Activated naive CD8-positive, alpha-beta T cell treated with anti-CD3 and anti-CD28 coated beads for 36 hours (primary cell): ENCODE results near the gene RBM7. TPM values are rescaled to one million over a fixed set of nuclear protein-coding genes. Genes with fewer than 3 reads are reported as not detected.

Experiments used
- DNase-seq: peaks from one replicate; pipeline ENCODE4 v3.0.0; 2021
- H3K27ac Mint-ChIP-seq: one replicate; pipeline ENCODE4 v1.8.0; 2022; ENCODE audit warnings: mild to moderate bottlenecking, moderate library complexity, mixed read lengths
- H3K27me3 Mint-ChIP-seq: one replicate; pipeline ENCODE4 v1.8.0; 2022; ENCODE audit warnings: mild to moderate bottlenecking, mixed read lengths
- H3K36me3 Mint-ChIP-seq: one replicate; pipeline ENCODE4 v1.8.0; 2021; ENCODE audit warnings: mild to moderate bottlenecking, mixed read lengths
- H3K4me1 Mint-ChIP-seq: one replicate; pipeline ENCODE4 v1.8.0; 2021; ENCODE audit warnings: mixed read lengths
- H3K4me3 Mint-ChIP-seq: one replicate; pipeline ENCODE4 v1.8.0; 2022; ENCODE audit warnings: mild to moderate bottlenecking, moderate library complexity, mixed read lengths
- H3K9me3 Mint-ChIP-seq: one replicate; pipeline ENCODE4 v1.8.0; 2022; ENCODE audit warnings: mixed read lengths
- total RNA-seq, 2 experiments: library from RNA; stranded (reverse); gene quantifications; one replicate each; pipeline ENCODE4 v1.2.3, GENCODE V29; 2021

The RBM7 gene, protein sequence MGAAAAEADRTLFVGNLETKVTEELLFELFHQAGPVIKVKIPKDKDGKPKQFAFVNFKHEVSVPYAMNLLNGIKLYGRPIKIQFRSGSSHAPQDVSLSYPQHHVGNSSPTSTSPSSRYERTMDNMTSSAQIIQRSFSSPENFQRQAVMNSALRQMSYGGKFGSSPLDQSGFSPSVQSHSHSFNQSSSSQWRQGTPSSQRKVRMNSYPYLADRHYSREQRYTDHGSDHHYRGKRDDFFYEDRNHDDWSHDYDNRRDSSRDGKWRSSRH
- 10 to 100 TPM; 45.4 to 47.3 TPM for total RNA-seq

DNA sequence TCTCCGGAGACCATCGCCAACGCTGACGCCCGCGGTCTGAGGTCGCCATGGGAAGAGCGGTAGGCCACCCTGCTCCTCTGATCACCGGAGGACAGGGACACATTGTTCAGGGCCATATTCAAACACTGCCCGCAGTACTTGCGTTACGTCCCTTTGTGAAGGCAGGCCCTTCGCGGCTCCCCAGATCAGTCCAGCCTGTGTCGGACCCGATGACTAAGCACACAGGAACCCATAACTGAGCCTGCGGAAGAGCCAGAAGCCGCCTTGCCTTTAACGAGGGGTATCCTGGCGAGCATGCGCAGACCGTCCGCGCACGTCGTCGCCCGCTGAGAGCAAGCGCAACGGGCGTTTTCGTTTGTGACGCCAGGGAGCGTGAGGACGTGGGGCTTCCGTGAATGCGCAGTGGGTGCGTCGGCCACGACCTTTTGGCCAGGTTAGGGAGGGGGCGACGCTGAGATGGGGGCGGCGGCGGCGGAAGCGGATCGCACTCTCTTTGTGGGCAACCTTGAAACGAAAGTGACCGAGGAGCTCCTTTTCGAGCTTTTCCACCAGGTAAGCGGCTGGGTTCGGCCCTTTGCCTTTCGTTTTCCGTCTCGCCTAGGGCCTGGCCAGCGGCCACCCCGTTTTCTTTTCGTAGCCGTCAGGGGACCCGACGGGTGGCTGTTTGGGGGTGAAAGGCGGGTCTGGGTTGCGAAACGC is at the start of gene RBM7, which contains the start of gene C11orf71:
Gene RBM7, plus strand, starts transcription at position 451 of the 699 bp plus-strand sequence. Its CDS starts 6 bp downstream, at position 457.
Gene C11orf71, minus strand, starts transcription at position 296 of the 699 bp plus-strand sequence. Its CDS starts 180 bp downstream, at position 116.
- H3K36me3 Mint-ChIP-seq = peaks cover 35% of the 10 kb centered on the region
- H3K4me1 Mint-ChIP-seq = peaks cover 39% of the 10 kb centered on the region
- peak within 1 kb of the TSS; percentile 98 for H3K27ac Mint-ChIP-seq
- peak; percentile 97 for DNase-seq
- peak within 1 kb of the TSS; percentile 89 for H3K4me3 Mint-ChIP-seq
- H3K9me3 Mint-ChIP-seq = no peaks in the 10 kb centered on the region
- H3K27me3 Mint-ChIP-seq = no peaks in the 10 kb centered on the region

DNA sequence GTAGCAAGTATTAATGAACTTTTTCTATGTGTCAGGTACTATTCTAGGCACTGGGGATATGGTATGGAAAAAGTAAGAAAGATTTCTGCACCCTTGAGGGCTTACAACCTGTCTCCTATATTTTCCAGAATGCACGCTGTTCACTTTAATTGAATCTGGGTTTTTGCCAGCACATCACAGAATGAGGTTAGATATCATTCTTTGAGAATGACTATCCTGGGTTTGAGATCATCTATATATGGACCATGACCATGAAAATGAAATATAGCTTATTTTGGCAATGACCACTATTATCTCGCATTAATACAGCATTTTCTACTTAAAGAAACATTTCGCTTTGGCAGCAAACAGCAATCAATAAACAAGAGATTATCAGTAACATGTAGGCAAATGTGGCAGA is 47.0 kb upstream of the RBM7 start:
- no peaks in the 10 kb centered on the region for H3K9me3 Mint-ChIP-seq
- no peak overlapping the region for H3K4me3 Mint-ChIP-seq
- H3K27ac Mint-ChIP-seq = no peak overlapping the region

DNA sequence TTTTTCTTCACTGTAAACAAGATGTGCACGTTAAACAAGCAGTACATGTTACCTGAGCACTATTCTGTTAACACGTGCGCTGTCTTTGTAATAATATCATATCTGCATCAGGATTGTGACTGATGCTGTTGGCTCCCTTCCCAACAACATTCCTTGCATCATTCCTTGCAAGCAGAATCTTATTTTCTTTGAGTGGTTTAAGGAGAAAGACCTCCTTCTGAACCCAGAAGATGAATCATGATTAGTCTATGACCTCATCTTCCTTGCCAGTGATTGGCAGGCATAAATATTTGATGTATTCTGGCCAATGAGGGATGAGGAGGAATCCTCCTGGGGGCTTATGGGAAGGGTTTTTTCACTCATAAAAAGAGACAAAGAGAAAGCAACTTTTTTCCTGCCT is 46.4 kb upstream of the RBM7 start:
- Mint-ChIP-seq H3K9me3 (no peaks in the 10 kb centered on the region), H3K27me3 (peaks cover 11% of the 10 kb centered on the region), H3K36me3 (no peaks in the 10 kb centered on the region), H3K4me1 (no peaks in the 10 kb centered on the region), H3K4me3 (no peak overlapping the region), H3K27ac (no peak overlapping the region)
- DNase-seq = no peak

More for the DNA sequence above, 47.0 kb upstream of the RBM7 start:
- H3K36me3 Mint-ChIP-seq = no peaks in the 10 kb centered on the region
- no peak for DNase-seq
- H3K4me1 Mint-ChIP-seq = no peaks in the 10 kb centered on the region
- H3K27me3 Mint-ChIP-seq = peaks cover 11% of the 10 kb centered on the region

DNA sequence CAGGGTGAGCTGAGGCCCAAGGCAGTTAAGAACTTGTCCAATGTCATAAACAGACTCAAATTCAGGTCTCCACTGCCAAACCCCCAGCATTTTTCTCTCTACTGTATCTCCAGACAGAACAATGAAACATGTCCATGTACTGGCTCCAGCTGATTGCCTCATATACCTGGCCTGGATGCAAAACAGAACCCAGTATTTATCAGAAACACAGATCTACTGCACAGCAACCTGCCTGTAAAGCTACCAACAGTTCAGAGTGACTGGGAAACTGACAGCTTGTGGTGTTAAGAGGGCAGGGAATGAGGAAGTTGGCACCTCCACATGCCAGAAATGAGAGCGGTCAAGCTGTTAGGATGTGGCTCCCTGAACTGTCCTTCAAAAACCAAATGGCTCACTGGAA is 41.8 kb upstream of the RBM7 start:
- Mint-ChIP-seq H3K4me3 (no peak overlapping the region), H3K27ac (no peak overlapping the region), H3K9me3 (no peaks in the 10 kb centered on the region), H3K27me3 (peaks cover 20% of the 10 kb centered on the region), H3K36me3 (no peaks in the 10 kb centered on the region), H3K4me1 (no peaks in the 10 kb centered on the region)
- no peak for DNase-seq

DNA sequence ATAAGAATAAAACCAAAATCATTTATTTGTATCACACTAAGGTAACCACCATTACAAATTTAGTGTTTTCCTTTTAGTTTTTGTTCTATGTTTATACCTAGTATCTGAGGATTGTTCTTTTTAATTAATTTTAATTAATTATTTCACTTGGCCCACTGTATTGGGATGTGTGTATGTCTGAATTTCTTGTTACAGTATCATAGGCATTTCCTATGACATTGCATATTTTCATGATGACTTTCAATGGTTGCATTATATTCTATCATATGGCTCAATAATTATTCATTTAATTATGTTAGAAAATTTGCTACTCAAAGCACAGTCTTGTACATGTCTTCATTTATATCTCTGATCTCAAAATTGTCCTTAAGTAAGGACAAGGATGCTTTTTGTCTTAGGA is 41.1 kb upstream of the RBM7 start:
- Mint-ChIP-seq H3K4me3 (no peak overlapping the region), H3K27me3 (peaks cover 20% of the 10 kb centered on the region), H3K9me3 (no peaks in the 10 kb centered on the region), H3K4me1 (no peaks in the 10 kb centered on the region), H3K27ac (no peak overlapping the region), H3K36me3 (no peaks in the 10 kb centered on the region)
- no peak for DNase-seq

DNA sequence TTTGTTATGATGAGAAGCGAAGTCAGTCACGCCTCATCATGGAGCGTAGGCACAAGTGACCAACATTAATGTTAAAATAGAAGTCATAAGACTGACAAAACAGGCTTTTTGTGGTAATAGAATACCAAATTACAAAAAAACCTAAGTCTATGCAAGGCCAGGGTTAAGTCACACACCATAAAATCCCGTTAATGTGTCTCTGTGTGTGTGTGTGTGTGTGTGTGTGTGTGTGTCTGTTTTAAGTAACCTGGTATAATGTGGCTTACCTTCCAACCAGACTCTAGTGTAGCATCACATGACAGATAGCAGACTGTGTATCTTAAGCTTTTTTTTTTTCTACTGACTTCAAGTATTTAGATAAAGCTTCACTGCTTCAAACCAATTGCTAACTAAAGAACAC is 38.1 kb upstream of the RBM7 start:
- no peak for DNase-seq
- no peaks in the 10 kb centered on the region for H3K4me1 Mint-ChIP-seq
- no peaks in the 10 kb centered on the region for H3K9me3 Mint-ChIP-seq
- H3K27me3 Mint-ChIP-seq = peaks cover 16% of the 10 kb centered on the region
- no peak overlapping the region for H3K27ac Mint-ChIP-seq
- H3K36me3 Mint-ChIP-seq = no peaks in the 10 kb centered on the region
- no peak overlapping the region for H3K4me3 Mint-ChIP-seq

DNA sequence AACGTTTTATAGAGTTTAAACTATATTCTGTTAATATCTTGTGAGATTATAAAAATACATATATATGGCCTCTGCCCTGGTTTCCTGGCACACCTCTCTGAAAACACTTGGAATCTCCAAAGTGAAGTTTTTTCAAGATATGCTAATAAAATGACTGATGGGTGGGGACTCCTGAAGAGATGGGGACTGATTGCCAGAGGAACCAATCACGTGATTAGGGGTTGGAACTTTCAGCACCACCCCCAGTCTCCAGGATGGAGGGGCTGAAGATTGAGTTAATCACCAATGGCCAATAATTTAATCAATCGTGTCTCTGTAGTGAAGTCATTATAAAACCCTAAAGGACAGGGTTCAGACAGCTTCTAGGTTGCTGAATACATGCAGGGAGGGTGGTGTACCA is 37.5 kb upstream of the RBM7 start:
- Mint-ChIP-seq H3K4me3 (no peak overlapping the region), H3K9me3 (no peaks in the 10 kb centered on the region), H3K36me3 (no peaks in the 10 kb centered on the region), H3K27me3 (peaks cover 12% of the 10 kb centered on the region), H3K27ac (no peak overlapping the region), H3K4me1 (no peaks in the 10 kb centered on the region)
- no peak for DNase-seq

DNA sequence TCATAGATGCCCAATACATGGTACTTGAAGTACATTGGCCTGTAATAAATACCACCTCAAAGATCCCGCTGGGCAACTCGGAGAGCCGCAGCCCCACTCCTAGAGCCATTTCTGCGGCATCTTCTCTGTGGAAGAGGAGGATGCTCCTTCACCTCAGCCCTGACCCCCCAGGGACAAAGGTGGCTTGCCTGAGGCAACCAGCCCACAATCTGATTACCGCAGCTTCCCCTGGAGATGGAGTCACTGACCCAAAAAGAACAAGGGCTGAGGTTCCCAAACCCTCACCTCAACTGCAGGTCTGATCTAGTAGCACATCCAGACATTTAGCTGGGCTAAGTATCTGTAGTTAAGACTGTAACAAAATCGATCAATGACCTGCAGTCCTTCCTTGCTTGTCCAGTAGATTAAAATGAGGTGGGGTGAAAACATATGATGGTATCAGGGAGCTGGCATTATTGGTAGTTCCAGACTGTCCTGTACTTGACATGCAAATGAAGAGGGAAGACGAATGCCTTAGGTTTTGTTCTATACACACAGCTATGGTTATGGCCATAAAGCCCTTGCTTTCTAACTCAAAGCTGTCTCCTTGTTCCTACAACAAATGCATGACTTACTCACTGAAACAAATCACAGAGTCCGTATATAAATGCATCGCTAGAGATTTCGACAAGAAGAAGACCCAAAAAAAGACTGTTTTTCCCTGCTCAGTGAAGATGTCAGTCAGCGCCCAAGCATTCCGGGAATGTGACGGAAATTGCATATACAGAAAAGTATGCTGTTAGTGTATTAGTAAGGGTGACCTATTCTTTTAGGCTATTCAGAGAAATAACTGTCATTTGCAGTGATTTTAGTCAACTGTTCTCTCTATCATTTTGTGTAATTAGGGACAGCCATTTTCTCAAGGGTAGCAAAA is 33.9 kb upstream of the RBM7 start:
- H3K4me1 Mint-ChIP-seq = no peaks in the 10 kb centered on the region

DNA sequence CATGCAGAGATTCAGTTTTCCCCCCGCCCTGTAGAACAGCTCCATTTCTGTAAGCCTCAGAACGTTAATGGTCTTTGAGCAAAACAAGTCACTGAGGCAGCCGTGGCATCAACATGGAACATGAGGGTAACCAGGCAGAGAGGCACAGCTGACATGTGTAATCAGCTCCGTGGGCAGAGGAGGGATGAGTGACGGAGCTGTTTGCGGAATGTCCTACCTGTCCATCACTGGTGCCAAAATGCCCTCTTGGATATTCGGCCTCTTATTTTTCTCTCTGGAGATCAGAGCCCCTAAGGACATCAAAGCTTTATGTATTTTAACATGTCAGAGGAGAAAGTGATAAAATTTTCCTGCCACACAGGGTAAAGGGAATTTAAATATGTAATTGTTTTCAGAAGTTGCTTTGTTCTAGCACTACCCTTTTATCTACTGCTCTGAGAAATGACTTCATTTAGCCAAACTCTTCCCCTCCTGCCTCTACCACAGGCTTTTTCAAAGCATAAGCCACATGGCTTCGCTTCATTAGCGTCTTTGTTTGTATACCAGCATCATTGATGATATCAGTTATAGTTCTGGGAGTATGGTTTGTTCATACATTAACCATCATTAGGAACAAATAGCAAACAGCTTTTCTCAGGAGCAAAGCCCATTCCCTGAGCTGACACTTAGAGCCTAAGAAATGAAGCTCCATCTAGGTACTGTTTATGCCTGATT is 33.1 kb upstream of the RBM7 start:
- Mint-ChIP-seq H3K4me1 (no peaks in the 10 kb centered on the region), H3K9me3 (no peaks in the 10 kb centered on the region), H3K4me3 (no peak overlapping the region)

More for the DNA sequence above, 33.9 kb upstream of the RBM7 start:
- Mint-ChIP-seq H3K27ac (no peak overlapping the region), H3K36me3 (no peaks in the 10 kb centered on the region), H3K4me3 (no peak overlapping the region), H3K9me3 (no peaks in the 10 kb centered on the region), H3K27me3 (peaks cover 9% of the 10 kb centered on the region)
- no peak for DNase-seq

DNA sequence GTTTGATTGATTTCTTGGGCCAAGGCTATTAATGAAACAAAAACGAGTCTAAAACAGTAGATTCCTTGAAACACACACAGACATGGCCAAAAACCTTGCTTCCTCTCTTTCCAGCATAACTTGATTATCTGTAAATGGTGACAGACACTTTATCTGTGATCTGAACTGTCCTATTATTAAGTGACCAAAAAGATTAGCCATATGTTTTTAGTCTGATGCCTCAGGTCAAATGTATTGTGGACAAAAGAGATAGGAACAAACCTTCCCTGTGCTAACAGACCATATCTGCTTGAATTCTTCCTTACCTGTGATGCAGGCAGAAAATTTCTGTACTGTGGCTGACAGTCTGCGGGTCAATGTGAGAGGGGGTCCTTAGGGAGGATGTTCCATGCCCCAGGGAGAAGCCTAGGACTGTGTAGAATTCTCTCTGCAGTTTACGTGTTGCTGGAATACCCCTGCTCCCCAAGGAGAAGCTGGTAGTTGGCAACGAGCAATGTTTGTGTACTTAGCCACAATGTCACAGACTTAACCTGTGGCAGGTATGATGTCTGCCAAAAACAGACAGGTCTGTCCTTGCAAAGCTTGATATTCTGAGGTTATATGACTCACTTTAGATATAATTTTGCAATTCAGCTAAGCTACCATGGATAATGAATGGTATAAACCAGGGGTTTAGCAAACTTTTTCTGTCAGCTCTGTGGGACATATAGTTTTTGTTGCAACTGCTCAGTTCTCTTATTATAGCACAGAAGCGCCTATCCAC is 31.4 kb upstream of the RBM7 start:
- Mint-ChIP-seq H3K27ac (no peak overlapping the region), H3K36me3 (no peaks in the 10 kb centered on the region), H3K4me1 (no peaks in the 10 kb centered on the region), H3K9me3 (no peaks in the 10 kb centered on the region), H3K27me3 (peaks cover 16% of the 10 kb centered on the region), H3K4me3 (no peak overlapping the region)
- DNase-seq = no peak

More for the DNA sequence above, 33.1 kb upstream of the RBM7 start:
- no peak overlapping the region for H3K27ac Mint-ChIP-seq
- H3K36me3 Mint-ChIP-seq = no peaks in the 10 kb centered on the region
- DNase-seq = no peak
- peaks cover 16% of the 10 kb centered on the region for H3K27me3 Mint-ChIP-seq

DNA sequence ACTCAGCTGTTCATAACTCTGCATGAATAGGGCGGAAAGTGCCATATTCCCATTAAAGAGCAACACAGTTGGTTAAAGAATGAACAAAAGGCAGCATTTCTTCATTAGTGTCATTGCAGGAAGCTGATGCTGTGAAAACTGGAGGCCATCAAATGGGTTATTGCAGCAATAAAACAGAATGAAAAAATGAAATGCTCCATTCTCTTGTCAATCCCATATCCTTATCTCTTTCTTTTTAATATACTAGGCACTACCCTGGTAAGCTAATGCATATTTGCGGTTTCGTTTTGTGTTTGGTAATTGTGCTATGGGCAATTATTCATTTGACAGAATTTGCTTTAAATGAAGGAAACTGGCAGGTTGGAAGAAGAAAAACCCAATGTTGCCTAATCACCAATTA is 25.4 kb upstream of the RBM7 start:
- Mint-ChIP-seq H3K27ac (no peak overlapping the region), H3K36me3 (no peaks in the 10 kb centered on the region), H3K27me3 (peaks cover 15% of the 10 kb centered on the region), H3K9me3 (no peaks in the 10 kb centered on the region), H3K4me1 (no peaks in the 10 kb centered on the region), H3K4me3 (no peak overlapping the region)
- DNase-seq = no peak

DNA sequence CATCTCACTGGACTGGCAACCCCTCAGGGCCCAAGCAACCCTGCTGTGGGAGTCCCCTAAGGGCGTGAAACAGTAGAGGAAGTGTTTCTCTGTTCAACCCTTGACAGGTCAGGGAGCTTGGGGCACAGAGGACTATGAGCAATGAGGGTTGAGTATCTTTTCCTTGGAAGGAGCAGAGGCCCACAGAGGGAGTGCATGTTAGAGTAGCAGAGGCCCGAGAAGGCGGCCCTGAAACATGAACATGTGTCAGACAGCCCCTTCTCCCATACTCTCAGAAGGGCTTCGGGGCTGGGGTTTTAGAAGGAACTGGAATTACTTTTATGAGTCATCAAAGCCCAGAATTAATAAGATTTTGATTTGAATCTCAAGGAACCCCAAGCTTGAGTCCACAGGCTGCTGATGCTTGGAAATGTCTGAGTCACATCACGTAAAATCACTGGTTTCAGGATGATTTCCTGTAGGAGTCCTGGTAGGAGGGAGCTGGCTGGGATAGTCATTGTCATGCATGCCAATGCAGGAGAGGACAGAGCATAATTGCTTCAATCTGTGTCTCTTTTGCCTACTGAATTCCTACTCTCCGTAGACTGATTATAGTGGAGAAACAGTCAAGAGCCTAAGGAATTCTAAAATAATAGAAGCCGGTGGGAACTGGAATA is 22.7 kb upstream of the RBM7 start:
- Mint-ChIP-seq H3K9me3 (no peaks in the 10 kb centered on the region), H3K4me1 (no peaks in the 10 kb centered on the region), H3K36me3 (no peaks in the 10 kb centered on the region), H3K4me3 (no peak overlapping the region), H3K27me3 (peaks cover 9% of the 10 kb centered on the region), H3K27ac (no peak overlapping the region)
- DNase-seq = no peak

DNA sequence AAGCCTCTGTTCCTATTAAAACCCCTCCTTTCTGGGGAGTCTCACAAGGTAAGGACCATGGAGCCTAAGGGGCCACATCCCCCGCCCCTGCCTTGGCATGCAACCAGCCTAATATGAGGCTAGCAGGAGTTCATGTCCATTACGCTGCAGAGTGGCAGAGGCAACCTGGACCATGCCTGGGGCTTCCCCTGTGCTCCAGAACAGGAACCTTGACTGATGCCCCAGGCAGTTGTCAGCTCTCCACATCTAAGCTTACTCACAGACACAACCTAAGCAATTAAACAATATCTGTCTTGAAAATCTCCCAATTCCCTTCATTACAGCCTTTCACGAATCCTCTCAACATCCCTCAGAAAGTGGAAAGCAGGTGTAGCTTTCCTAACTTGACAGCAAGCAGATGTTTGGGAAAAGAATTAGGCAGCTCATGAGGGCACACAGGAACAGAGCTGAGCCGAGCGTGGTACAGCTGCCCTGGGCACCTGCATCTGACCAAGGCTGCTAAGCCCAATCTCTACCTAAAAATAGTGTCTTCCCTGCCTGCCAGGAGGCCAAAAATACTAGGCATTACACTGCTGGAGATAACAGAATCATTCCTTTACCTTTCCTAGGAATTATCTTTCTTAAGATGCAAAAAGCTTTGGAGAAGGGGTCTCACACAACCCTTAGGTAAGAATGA is 20.9 kb upstream of the RBM7 start:
- H3K4me1 Mint-ChIP-seq = no peaks in the 10 kb centered on the region
- peaks cover 9% of the 10 kb centered on the region for H3K27me3 Mint-ChIP-seq
- H3K4me3 Mint-ChIP-seq = no peak overlapping the region
- no peak overlapping the region for H3K27ac Mint-ChIP-seq
- no peaks in the 10 kb centered on the region for H3K9me3 Mint-ChIP-seq
- H3K36me3 Mint-ChIP-seq = no peaks in the 10 kb centered on the region
- no peak for DNase-seq
